GM13977 (cell line): ENCODE results near the gene CAMTA1.

Experiments used
- DNase-seq: peaks from one replicate; pipeline ENCODE4 v3.0.0; 2012; ENCODE audit warnings: low spot score
- in situ Hi-C: fragments of 300-500 bp; cut with MboI; formaldehyde crosslinking; loops from one replicate; pipeline ENCODE4 v1.12.0; 2022; ENCODE audit warnings: low sequenced_read_pairs, low pct_unique_long_range_greater_than_20kb, mixed read lengths, inconsistent platforms; ENCODE audit not compliant: unreplicated experiment
- TF ChIP-seq, protein P1 (sequence below): IDR thresholded peaks from 2 replicates; pipeline ENCODE4 v1.5.1; 2012; ENCODE audit warnings: mild to moderate bottlenecking, control low read depth; ENCODE audit not compliant: insufficient read depth; ENCODE audit errors: extremely low read depth, missing control alignments

The CAMTA1 gene

DNA sequence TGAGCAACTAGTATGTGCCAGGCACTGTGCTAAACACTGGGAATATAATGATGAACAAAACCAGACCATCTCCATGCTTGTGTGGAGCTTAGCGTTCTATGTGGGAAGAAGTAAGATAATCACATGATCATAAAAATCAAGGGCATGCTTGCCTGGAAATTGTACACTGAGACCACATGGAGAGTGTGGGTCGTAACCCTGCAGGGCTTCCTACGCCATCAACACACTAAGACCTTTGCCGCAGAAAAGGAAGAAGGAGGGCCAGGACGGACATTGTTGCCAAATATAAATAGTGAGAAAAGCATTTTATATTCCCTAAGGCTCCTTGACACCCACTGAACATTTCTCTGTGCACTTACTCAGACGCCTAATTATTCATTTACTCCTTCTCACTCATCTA, 597.7 kb downstream of the CAMTA1 start:
- DNase-seq = no peak
- TF ChIP-seq, protein P1, sequence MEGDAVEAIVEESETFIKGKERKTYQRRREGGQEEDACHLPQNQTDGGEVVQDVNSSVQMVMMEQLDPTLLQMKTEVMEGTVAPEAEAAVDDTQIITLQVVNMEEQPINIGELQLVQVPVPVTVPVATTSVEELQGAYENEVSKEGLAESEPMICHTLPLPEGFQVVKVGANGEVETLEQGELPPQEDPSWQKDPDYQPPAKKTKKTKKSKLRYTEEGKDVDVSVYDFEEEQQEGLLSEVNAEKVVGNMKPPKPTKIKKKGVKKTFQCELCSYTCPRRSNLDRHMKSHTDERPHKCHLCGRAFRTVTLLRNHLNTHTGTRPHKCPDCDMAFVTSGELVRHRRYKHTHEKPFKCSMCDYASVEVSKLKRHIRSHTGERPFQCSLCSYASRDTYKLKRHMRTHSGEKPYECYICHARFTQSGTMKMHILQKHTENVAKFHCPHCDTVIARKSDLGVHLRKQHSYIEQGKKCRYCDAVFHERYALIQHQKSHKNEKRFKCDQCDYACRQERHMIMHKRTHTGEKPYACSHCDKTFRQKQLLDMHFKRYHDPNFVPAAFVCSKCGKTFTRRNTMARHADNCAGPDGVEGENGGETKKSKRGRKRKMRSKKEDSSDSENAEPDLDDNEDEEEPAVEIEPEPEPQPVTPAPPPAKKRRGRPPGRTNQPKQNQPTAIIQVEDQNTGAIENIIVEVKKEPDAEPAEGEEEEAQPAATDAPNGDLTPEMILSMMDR = no peak
- in situ Hi-C loops = no loop called here

DNA sequence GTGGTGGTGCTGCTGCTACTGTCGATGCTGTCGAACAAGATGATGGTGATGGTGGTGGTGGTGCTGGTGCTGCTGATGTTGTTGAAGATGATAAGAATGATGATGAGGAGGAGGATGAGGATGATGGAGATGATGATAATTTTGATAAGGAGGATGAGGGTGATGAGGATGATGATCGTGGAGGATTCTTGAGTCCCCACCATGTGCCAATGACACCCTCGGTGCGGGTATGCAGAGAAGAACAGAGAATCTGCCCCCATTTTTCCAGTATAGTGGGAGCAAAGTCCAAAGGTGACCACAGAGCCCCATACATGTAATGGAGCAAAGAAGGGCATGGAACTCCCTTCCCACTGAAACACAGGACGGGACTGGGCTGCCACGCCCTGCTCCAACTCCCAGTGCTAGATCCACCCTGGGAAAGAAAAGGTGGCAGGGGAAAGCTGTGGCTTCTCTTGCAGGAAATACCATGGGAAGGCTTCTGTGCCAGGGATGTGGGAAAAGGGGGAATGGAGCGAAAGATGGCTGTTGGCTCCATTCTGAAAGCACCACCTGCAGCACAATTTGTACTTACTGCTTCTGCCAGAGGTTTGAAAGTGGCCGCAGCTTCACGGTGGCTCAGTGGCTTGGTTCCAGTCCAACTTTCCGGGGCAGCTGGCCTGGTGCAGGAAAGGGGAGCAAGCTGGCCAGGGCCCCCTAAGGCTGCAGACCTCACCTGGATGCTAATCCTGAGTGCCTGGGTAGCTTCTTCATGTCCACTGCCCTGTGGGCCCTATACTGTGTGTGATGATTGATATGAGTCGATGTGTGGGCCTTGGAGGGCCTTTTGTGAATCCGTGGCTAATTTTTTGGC, 598.6 kb downstream of the CAMTA1 start:
- TF ChIP-seq, protein P1 = no peak
- in situ Hi-C loops = no loop called here
- no peak for DNase-seq

DNA sequence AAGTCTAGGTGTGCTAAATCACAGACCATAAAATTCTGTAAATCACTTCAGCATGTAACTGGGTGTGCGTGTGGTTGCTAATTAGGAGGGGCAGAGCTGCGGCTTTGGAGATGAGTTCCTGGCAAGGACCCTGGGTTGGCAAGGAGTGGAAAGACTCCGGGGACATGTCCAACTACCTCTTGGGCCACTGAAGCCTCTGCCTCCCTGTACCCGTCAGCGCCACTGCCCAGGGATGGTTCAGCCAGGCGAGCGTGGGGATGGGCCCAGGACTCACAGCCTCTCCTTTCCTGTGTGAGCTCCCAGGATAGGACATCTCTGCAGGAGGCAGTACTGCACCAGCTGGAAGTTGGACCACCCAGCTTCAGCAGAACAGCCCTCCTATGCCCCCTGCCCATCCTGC, 599.4 kb downstream of the CAMTA1 start:
- in situ Hi-C loops = no loop called here

DNA sequence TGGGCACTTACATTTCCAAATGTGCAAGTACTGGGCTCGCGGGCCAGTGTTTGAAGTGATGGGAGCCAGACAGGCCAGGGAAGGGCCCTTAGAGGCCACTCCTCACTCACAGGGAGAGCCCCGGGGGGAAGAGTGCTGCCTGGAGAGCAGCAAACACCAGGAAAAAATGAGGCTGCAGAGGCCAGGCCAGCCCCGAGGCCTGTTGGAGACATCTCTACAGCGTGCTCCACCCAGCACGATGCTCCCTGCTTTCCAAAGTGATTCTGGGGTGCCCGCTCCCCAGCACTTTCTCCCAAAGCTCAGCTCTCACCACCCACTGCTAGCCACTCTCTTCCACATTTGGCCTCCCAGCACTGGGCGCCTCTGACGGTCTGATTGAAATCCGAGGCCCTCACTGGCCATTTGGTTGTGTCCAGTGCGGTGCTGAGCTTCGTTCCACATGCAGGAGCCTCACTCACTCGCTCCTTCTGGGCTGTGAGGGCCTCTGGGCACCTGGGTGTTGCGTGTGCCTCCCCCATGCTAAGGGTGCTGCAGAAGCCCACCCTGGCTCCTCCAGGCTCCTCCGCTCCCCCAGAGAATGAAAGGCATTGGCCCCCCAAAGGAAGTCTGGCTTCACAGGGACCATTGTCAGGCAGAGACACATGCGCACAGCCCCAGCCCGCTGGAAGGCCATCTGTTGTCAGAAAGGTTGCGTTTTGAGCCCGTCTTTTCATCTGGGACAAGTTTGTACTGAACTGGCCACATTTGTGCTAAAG, 600.4 kb downstream of the CAMTA1 start:
- TF ChIP-seq, protein P1 = no peak
- in situ Hi-C loops = no loop called here
- no peak for DNase-seq

More for the DNA sequence above, 599.4 kb downstream of the CAMTA1 start:
- DNase-seq = no peak
- TF ChIP-seq, protein P1 = no peak

DNA sequence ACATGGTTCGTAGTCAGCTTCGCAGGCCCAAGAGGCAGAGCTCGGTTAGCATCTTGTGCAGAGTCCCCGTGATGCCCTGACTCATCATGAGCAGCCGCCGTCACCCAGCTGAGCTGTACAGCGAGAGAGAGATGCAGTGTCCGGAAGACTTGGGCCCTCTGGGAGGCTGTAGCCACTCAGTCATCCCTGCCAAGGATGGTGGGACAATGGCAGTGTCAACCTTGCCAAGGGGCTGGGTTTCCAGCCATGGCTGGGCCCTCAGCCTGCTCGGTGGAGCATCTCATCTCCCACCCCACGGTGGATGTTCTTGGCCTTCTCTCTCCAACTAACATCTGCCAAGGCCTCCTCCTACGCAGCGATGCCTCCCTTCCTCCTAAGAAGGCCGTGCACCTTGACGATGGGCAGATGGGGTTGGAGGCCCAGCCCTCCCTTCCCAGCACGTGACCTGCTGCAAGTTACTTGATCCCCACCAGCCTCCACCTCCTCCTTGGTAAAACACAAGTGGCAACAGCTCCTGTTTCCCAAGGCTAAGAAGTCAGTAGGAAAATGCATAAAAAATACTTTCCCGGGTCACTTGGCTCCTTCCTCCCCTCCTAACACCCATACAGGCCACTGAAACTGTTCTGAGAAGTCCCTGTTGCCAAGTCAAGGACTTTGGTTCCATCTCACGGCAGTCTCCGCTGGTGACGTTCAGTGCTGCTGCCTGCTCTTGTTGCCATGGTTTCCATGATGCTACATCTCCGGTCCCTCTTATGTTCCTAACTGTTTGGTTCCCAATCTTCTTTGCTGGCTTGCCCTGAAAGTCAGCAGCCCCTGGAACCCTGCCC, 601.2 kb downstream of the CAMTA1 start:
- TF ChIP-seq, protein P1 = no peak
- in situ Hi-C loops = no loop called here
- no peak for DNase-seq

DNA sequence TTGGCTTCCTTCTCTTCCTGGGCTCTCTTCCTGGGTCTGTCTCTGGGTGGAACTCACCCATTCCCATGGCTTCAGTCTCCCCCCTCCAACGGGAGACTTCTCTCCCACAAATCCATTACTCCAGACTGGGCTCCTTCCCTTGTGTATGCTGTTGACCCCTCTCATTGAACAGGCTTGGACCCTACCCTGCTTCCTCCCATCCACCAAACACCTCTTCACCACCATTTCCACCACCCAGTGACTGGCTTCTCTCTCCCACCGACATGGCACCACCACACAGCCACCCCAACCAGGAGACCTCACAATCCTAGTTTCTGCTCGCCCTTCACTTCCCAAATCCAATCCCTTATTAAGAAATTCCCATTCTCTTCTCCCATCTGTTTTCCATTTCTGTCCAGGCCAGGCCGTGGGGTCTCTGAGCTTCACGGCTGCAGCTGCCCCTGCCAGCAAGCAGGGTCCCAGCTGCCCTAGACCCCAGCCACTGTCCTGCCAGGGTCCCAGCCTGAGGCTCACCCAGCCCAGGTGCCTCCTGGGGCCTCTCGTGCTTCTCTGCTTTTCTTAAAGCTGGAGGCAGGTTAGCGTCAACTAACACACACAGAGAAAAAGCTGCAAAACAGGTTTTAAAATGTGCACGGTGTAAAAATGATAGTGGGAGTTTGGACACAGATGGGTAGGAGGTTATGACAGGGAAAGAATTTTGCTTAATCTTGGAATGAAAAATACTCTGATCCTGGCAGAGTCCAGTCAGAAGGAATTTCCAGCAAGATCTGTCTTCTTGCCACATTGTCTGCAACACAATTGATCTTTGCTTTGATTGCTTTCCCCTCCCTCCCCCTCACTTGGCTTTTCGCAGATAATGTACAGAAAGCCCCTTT, 602.0 kb downstream of the CAMTA1 start:
- DNase-seq = no peak
- in situ Hi-C loops = no loop called here
- TF ChIP-seq, protein P1 = no peak
